Muscle of back (tissue), 11 donors: ENCODE data around the gene HNRNPA2B1. TPM values are rescaled to one million over a fixed set of nuclear protein-coding genes. Genes with fewer than 3 reads are reported as not detected.
A peak's percentile ranks its signal among the peaks of the same experiment; 100 is the strongest.
"Not testable (repeated sequence)": the region's sequence is repeated elsewhere in the genome, so short reads cannot be mapped to it uniquely, and the experiment has no call there.

Experiments
- DNase-seq, 3 donors: peaks; one replicate each; pipeline versions ENCODE4 v3.0.0 to v3.0.0-alpha.2; 2013
- polyA plus RNA-seq, 10 donors: library from polyadenylated mRNA; unstranded; fragments of 120-200 nt; gene quantifications; one replicate each; pipeline ENCODE4 v1.2.1, GENCODE V29; 2013; ENCODE audit not compliant: insufficient read length in 10 of 10

The HNRNPA2B1 gene
- polyA plus RNA-seq, 10 donors = 649 to 890 (median 776) TPM

- DNase-seq = peak in 1 of 3 donors; percentile 74
Measured at GRCh38 chr7:26199301-26200037, 1.1 kb downstream of the HNRNPA2B1 start.

- no peak for DNase-seq
Measured at GRCh38 chr7:26198781-26199169, 1.8 kb downstream of the HNRNPA2B1 start.

- peak; percentile 53 to 73 (median 64) for DNase-seq
Measured at GRCh38 chr7:26198133-26198780, 2.3 kb downstream of the HNRNPA2B1 start.

GRCh38 chr7:26197153-26198115, 3.1 kb downstream of the HNRNPA2B1 start:
- DNase-seq = no peak

- no peak for DNase-seq
Measured at GRCh38 chr7:26195867-26196657, 4.5 kb downstream of the HNRNPA2B1 start.

GRCh38 chr7:26195182-26195581, 5.4 kb downstream of the HNRNPA2B1 start:
- no peak for DNase-seq

GRCh38 chr7:26194764-26195163, 5.8 kb downstream of the HNRNPA2B1 start:
- not testable (repeated sequence) for DNase-seq

- DNase-seq = no peak
Measured at GRCh38 chr7:26193432-26194207, 6.9 kb downstream of the HNRNPA2B1 start.

- no peak for DNase-seq
Measured at GRCh38 chr7:26192485-26193087, 8.0 kb downstream of the HNRNPA2B1 start.

GRCh38 chr7:26191974-26192479, 8.5 kb downstream of the HNRNPA2B1 start:
- DNase-seq = no peak

- no peak for DNase-seq
Measured at GRCh38 chr7:26191233-26191973, 9.1 kb downstream of the HNRNPA2B1 start.

- no peak for DNase-seq
Measured at GRCh38 chr7:26190417-26190869, 10.1 kb downstream of the HNRNPA2B1 start.

GRCh38 chr7:26189697-26190096, 10.8 kb downstream of the HNRNPA2B1 start:
- no peak for DNase-seq

GRCh38 chr7:26188957-26189541, 11.5 kb downstream of the HNRNPA2B1 start:
- no peak for DNase-seq

- no peak for DNase-seq
Measured at GRCh38 chr7:26188206-26188956, 12.2 kb downstream of the HNRNPA2B1 start.

- peak in 1 of 3 donors; percentile 34 for DNase-seq
Measured at GRCh38 chr7:26187380-26188205, 13.0 kb downstream of the HNRNPA2B1 start.
